ENCODE results near the gene HSPA1L.

The HSPA1L gene

GRCh38 chr6:31781244-31782125 is 33.6 kb downstream of the HSPA1L start:
- DNase-seq (ENCODE audit: low read depth) = no peak

DNA sequence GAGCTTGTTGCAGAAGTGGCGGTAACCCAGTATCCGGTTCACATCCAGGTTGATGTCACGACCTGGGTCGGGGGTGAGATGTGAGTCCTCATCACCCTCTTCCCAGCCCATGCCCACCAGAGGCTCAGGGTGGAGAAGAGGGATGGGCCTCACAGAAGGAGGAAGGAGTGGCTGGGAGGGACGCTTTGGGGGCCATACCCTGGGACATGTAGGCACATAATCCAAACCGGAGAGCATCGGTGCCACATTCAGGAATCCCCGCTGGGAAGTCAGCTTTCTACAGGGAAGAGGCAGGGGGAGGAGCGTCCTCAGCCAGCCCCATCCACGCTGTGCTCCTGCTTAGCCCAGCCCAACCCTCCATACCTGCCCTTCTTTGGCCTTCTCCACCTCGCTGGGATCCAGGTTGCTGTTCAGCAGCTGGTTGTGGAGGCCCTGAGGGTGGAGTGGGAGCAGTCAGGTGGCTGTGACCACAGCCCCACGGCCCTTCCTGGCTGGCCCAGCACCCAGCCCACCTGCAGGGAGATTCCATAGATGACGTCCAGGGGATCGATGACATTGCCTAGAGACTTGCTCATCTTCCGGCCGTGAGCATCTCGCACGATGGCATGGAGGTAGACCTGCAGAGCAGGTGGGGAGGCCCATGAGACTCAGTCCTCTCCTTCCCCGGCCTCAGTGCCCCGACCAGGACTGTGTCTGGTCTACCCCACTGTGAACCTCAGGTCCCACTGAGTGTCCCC is 34.4 kb downstream of the HSPA1L start:
- DNase-seq (ENCODE audit: low read depth) = no peak

DNA sequence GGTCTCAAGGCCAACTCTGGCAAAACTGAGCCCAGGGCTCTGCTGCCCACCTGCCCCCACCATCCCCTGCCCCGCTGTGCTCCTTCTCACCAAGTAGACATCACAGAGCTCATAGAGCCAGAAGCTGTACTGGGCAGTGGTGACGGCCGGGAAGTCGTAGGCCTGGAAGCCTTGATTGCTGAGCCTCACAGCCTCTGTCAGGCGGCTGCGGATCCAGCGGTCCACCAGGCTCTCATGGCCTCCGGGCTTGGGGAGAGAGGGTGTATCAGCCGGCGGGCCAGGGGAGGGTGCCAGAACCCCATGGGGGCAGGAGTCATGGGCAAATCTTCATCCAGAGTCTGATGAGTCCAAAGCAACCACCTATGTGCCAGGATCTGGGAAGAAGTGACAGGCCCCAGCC is 35.2 kb downstream of the HSPA1L start:
- DNase-seq (ENCODE audit: low read depth) = no peak

DNA sequence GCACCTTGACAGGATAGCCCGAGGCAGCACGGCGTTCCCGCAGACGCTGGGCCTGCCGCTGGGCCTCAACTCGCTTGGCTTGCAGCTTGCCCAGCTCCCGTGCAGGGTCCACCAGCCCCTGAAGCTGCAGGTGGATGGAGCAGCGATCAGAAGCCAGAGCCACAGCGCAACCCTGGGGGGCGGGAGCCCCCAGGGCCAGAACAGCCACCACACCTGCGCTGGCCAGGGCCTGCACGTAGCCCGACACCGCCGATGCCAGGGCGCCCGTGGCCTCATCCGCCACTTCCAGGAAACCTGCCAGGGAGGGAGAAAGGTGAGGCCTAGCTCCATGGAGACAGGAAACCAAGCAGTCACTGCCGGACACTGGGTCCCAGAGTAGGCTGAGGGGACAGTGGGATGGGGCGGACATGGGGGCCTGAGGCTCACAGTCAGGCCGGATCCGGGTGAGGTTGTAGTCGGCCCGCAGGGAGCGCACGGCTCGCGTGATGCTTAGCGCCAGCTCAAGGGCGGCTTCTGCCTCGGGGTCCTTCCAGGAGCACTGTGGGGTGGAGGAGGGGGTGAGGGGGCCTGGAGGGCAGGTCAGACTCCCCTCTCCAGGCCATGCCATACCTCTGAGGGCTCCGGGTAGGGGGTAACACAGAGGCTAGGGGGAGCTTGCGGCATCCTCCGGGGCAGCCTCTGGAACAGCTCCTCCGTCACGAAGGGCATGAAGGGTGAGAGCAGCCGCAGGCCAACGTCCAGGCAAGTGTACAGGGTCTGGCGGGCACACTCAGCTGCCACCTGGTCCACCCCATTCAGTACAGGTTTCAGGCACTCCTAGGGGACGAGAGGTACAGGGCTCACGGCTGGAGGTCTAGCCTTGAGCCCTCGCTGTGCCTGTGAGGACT is 35.8 kb downstream of the HSPA1L start:
- DNase-seq (ENCODE audit: low read depth) = no peak

GRCh38 chr6:31778193-31778592 is 36.9 kb downstream of the HSPA1L start:
- no peak for DNase-seq (ENCODE audit: low read depth)

DNA sequence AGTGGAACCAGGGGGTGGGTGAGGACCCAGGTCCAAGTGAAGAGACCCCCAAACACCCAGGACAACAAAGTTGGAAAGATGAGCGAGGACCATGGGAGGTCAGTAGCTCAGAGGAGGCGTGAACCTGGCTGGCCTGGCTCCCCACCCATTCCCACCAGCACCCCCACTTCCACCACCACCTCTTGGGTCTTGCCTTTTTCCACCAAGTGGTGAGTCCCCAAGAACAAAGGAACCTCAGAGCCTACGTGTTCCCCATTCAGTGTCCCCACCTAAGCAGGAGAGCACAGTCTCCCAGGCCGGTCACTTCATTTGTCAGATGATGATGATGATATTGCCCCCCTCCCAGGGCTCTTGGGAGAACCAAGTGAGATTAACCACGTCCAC is 37.4 kb downstream of the HSPA1L start:
- no peak for DNase-seq (ENCODE audit: low read depth)

DNA sequence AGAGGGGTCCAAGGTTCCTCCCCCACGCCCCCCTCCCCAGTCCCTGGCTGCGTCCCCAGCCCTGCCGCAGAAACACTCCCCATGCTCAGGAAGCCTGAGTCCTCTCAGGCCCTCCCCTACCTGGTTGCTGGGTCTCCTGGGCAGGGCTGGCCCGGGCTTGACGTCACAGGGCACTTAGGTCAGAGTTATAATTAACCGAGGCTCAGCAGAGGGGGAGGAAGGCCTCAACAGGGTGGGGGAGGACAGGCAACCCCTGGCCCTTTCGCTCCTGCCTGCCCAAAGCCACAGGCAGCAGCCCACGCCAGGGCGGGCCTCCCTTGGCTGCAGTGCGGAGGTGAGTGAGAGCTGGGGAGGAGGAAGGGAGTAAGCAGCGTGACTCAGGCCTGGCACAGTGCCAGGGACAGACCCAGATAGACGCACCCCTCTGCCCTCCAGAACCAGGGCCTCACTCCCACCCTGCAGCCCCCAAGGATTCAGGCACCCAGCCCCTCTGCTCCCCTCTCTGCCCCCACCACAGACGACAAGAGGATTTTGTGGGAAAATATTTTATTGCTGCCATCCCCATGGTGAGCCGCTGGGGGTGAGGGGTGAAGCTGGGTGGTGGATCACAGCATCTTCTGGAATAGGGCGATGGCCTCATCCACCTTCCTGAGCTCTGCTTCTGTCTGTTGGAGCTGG is 38.0 kb downstream of the HSPA1L start, which contains the start of gene VWA7:
Gene VWA7, minus strand, starts transcription at position 340 of the 678 bp plus-strand sequence. CDS start 549 bp downstream, outside the sequence.
- peak; percentile 48 for DNase-seq (ENCODE audit: low read depth)

GRCh38 chr6:31776485-31776988 is 38.5 kb downstream of the HSPA1L start:
- no peak for DNase-seq (ENCODE audit: low read depth)

DNA sequence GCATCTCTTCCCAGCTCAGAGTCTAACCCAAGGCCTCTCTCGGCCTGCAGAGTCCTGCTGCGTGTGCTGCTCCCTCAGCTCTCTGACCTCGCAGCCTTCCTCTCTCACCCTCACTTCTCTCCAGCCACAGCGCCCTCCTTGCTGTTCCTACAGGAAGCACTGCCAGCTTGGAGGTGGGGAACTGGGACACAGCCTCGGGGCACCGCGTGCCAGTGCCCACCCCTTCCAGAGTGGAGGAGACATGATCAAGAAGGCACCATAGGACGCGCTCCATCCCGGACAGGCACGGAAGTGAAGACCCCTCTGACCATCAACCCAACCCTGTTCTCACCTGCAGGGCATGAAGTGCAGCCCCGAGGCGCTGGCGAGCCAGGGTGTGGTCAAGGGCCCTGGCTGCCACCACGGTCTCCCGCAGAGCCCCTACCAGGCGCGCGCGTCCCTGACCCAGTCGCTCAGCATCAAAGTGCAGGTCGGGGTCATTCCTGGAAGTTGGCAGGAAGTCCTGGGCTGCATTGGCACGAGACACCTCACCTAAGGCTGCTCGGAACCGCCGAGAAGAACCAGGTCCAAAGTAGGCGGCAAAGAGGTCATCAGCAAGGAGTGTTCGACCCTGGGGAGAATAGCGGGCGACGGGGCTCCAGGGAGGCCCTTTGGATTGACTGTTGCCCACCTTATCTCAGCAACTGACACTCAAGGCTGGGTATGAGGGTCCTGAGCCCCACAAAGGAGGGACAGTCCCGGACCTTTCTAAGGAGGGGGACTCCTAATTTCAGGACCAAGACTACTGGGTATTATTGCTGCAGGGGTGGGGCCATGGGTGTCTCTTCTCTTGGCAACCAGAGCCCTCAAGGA is 39.2 kb downstream of the HSPA1L start:
- DNase-seq (ENCODE audit: low read depth) = no peak

- DNase-seq (ENCODE audit: low read depth) = no peak
Observed at GRCh38 chr6:31775184-31775583, 39.9 kb downstream of the HSPA1L start.

GRCh38 chr6:31771992-31772358 is 43.1 kb downstream of the HSPA1L start:
- DNase-seq (ENCODE audit: low read depth) = no peak

- no peak for DNase-seq (ENCODE audit: low read depth)
Observed at GRCh38 chr6:31770860-31771259, 44.2 kb downstream of the HSPA1L start.

GRCh38 chr6:31769684-31770371 is 45.3 kb downstream of the HSPA1L start:
- peak; percentile 70 for DNase-seq (ENCODE audit: low read depth)

DNA sequence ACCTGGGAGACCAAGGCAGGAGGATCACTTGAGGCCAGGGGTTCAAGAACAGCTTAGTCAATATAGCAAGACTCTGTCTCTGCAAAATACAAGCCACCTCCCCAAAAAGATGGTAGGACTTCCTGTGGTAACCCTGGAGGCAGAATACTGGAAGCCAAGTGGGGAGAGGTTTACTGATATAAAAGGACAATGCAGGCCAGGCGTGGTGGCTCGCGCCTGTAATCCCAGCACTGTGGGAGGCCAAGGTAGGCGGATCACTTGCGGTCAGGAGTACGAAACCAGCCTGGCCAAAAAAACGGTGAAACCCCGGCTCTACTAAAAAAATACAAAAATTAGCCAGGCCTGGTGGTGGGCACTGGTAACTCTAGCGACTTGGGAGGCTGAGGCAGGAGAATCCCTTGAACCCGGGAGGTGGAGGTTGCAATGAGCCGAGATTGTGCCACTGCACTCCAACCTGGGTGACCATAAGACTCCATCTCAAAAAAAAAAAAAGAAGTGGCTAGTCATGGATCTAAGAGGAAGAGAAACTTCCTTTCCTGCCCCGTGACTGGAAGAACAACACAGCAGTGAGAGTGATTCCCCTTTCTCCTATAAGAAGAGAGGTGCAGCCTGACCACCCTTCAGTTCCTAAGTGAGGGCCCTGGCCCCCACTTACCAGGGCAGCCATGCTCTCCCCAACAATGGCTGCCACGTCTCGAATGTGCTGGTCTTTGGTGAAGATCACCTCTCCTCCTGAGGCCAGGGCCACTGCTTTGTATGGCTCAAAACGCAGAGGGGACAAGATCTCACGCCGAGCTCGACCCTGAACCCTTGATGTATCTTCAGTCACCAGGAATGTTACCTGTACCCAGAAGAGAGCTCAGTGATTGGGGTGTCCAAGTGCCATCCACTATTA is 46.5 kb downstream of the HSPA1L start:
- DNase-seq (ENCODE audit: low read depth) = no peak

GRCh38 chr6:31767096-31767645 is 47.9 kb downstream of the HSPA1L start:
- DNase-seq (ENCODE audit: low read depth) = no peak

GRCh38 chr6:31765910-31766794 is 48.9 kb downstream of the HSPA1L start:
- DNase-seq (ENCODE audit: low read depth) = no peak

GRCh38 chr6:31765559-31765909 is 49.5 kb downstream of the HSPA1L start:
- DNase-seq (ENCODE audit: low read depth) = no peak

- no peak for DNase-seq (ENCODE audit: low read depth)
Observed at GRCh38 chr6:31764198-31764597, 50.9 kb downstream of the HSPA1L start.
